ENCODE measurements around the gene IL1RAPL1.

The IL1RAPL1 gene

GRCh38 chrX:29870608-29871007 lies 1283.4 kb downstream of the IL1RAPL1 start:
- TF ChIP-seq CTCF (IDR thresholded peaks at IDR 0.05) = no peak

GRCh38 chrX:29872831-29873230 lies 1285.6 kb downstream of the IL1RAPL1 start:
- TF ChIP-seq CTCF (IDR thresholded peaks at IDR 0.05) = no peak

GRCh38 chrX:29876733-29877132 lies 1289.5 kb downstream of the IL1RAPL1 start:
- no peak for TF ChIP-seq CTCF (IDR thresholded peaks at IDR 0.05)

GRCh38 chrX:29880977-29881376 lies 1293.7 kb downstream of the IL1RAPL1 start:
- no peak for TF ChIP-seq CTCF (IDR thresholded peaks at IDR 0.05)

GRCh38 chrX:29890004-29890403 lies 1302.8 kb downstream of the IL1RAPL1 start:
- no peak for TF ChIP-seq CTCF (IDR thresholded peaks at IDR 0.05)

- TF ChIP-seq CTCF (IDR thresholded peaks at IDR 0.05) = no peak
Measured at GRCh38 chrX:29890646-29891200, 1303.5 kb downstream of the IL1RAPL1 start.

- TF ChIP-seq CTCF (IDR thresholded peaks at IDR 0.05) = no peak
Measured at GRCh38 chrX:29902004-29902403, 1314.8 kb downstream of the IL1RAPL1 start.

- peak; percentile 48 for TF ChIP-seq CTCF (IDR thresholded peaks at IDR 0.05)
Measured at GRCh38 chrX:29903360-29903759, 1316.1 kb downstream of the IL1RAPL1 start.

All from LNCAP (cell line).